ENCODE results near the gene FAM200B. TPM values are rescaled to one million over a fixed set of nuclear protein-coding genes. Genes with fewer than 3 reads are reported as not detected.
"Not testable (repeated sequence)": the region's sequence is repeated elsewhere in the genome, so short reads cannot be mapped to it uniquely, and the experiment has no call there.

FAM200B gene
- total and polyA plus RNA-seq, 4 donors = 11.8 to 45.7 (median 16.9) TPM

DNA sequence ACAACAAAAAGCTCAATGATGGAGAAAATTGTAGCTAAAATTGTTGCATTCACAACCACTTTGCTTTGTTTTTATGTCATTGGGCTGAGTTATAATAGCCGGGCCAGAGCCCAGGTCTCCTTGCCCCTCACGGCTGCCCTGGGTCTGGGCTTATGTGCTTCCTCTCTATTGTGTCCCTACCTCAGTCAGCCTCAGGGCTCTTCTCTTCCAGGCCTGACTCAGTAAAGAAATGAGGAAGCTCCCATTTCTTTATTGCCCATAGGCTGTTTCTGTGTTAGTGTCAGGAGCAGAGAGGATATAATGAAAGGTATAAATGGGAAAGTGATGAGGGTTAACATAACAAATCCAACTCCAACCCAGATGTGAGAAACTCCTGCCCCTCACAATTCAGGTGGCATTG lies 39.2 kb downstream of the FAM200B start:
- no peak for DNase-seq (ENCODE audit: low spot score)
- Histone ChIP-seq H3K9ac (ENCODE audit: low read depth in 1 of 2, low read length in 2 of 2) (no peak overlapping the region), H3K9me3 (ENCODE audit: control insufficient read depth in 4 of 4, low read length in 3 of 4) (no peaks in the 10 kb centered on the region), H3K27me3 (ENCODE audit: control insufficient read depth in 4 of 4, insufficient read depth in 4 of 4, low read length in 3 of 4) (no peaks in the 10 kb centered on the region), H3K4me3 (ENCODE audit: low read depth in 1 of 3, low read length in 3 of 3) (no peak overlapping the region), H3K27ac (ENCODE audit: low read depth in 1 of 2, low read length in 2 of 2) (no peak overlapping the region), H3K4me1 (ENCODE audit: control insufficient read depth in 4 of 4, insufficient read depth in 4 of 4, low read length in 3 of 4) (peaks cover 0 to 9% (median 3%) of the 10 kb centered on the region in 4 donors), H3K36me3 (ENCODE audit: control insufficient read depth in 4 of 4, insufficient read depth in 3 of 4, low read depth in 1 of 4, low read length in 3 of 4) (no peaks in the 10 kb centered on the region)
- TF ChIP-seq HNF4G (IDR thresholded peaks at IDR 0.05) = no peak
- no peak for TF ChIP-seq JUND (IDR thresholded peaks at IDR 0.05)
- TF ChIP-seq SP1 (IDR thresholded peaks at IDR 0.05) = no peak
- WGBS = 94% methylated on average over 2 of the region's 2 CpGs

DNA sequence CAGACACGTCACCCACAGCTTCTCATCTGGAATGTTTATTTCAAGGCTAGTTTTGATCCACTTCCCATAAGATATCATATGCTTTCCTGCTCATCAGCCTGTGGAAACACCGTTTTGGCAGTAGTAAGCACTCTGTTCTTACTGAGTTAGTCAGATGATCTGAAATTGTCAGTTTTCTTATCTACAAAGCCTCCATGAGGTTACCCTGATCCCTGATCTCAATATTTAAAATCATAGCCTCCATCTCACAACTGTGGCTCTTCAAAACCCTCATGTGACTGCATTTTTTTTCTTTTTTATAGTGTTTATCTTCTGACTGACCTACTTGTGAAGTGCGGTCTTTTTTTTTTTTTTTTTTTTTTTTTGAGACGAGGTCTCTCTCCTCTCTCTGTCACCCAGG lies 44.0 kb downstream of the FAM200B start:
- DNase-seq (ENCODE audit: low spot score) = no peak
- Histone ChIP-seq H3K4me3 (ENCODE audit: low read depth in 1 of 3, low read length in 3 of 3) (no peak overlapping the region), H3K4me1 (ENCODE audit: control insufficient read depth in 4 of 4, insufficient read depth in 4 of 4, low read length in 3 of 4) (no peaks in the 10 kb centered on the region), H3K27me3 (ENCODE audit: control insufficient read depth in 4 of 4, insufficient read depth in 4 of 4, low read length in 3 of 4) (no peaks in the 10 kb centered on the region), H3K9me3 (ENCODE audit: control insufficient read depth in 4 of 4, low read length in 3 of 4) (no peaks in the 10 kb centered on the region), H3K9ac (ENCODE audit: low read depth in 1 of 2, low read length in 2 of 2) (no peak overlapping the region), H3K36me3 (ENCODE audit: control insufficient read depth in 4 of 4, insufficient read depth in 3 of 4, low read depth in 1 of 4, low read length in 3 of 4) (no peaks in the 10 kb centered on the region), H3K27ac (ENCODE audit: low read depth in 1 of 2, low read length in 2 of 2) (no peak overlapping the region)
- no peak for TF ChIP-seq FOXA1 (IDR thresholded peaks at IDR 0.05)
- TF ChIP-seq TAF1 (conservative IDR thresholded peaks at IDR 0.05) = no peak
- TF ChIP-seq GABPA (IDR thresholded peaks at IDR 0.05 in 1 of 2, conservative IDR thresholded peaks at IDR 0.05 in 1 of 2) = no peak
- no peak for TF ChIP-seq HNF4G (IDR thresholded peaks at IDR 0.05)
- TF ChIP-seq, protein P1, sequence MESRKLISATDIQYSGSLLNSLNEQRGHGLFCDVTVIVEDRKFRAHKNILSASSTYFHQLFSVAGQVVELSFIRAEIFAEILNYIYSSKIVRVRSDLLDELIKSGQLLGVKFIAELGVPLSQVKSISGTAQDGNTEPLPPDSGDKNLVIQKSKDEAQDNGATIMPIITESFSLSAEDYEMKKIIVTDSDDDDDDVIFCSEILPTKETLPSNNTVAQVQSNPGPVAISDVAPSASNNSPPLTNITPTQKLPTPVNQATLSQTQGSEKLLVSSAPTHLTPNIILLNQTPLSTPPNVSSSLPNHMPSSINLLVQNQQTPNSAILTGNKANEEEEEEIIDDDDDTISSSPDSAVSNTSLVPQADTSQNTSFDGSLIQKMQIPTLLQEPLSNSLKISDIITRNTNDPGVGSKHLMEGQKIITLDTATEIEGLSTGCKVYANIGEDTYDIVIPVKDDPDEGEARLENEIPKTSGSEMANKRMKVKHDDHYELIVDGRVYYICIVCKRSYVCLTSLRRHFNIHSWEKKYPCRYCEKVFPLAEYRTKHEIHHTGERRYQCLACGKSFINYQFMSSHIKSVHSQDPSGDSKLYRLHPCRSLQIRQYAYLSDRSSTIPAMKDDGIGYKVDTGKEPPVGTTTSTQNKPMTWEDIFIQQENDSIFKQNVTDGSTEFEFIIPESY (IDR thresholded peaks at IDR 0.05) = no peak
- no peak for TF ChIP-seq RAD21 (IDR thresholded peaks at IDR 0.05)
- TF ChIP-seq ATF3 (IDR thresholded peaks at IDR 0.05) = no peak
- TF ChIP-seq JUND (IDR thresholded peaks at IDR 0.05) = no peak
- TF ChIP-seq HNF4A (conservative IDR thresholded peaks at IDR 0.05) = no peak
- 69% methylated on average over 4 of the region's 4 CpGs for WGBS

DNA sequence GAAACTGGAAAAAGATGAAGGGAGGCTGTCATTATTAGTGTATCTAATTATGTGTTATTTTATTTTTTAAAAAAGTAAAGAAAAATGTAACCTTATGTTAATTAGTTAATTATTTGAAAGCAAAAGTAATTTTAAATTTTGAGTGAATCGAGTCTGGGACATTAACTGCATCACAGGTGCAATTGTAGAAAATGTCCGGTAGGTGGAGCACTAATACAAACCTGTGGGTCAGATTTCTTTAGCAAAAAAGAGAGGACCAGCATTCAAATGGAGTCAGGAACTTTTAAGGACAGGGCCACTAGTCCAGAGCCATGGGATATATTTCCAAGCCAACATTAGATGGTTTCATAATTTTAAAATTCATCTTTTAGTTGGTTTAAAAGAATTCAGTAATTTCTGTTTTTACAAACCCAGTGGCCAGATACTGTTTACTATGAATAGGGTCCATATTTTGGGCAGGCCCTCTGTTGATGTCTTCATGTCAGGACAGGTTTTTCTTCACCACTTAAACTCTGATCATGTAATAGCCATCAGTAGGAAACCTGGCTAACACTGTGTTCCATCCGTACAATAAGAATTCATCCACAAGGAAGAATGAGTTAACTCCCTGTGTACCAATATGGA lies 48.4 kb downstream of the FAM200B start:
- no peak for DNase-seq (ENCODE audit: low spot score)
- WGBS = 16% methylated on average over 3 of the region's 3 CpGs
- TF ChIP-seq YY1 (IDR thresholded peaks at IDR 0.05) (peak; percentile 25), CTCF (IDR thresholded peaks at IDR 0.05; ENCODE audit: low read depth, low read length, missing input control) (peak; percentile 93), RXRA (IDR thresholded peaks at IDR 0.05) (peak in 1 of 2 donors; percentile 10), RAD21 (IDR thresholded peaks at IDR 0.05) (peak; percentile 92), FOXA1 (IDR thresholded peaks at IDR 0.05) (no peak), SP1 (IDR thresholded peaks at IDR 0.05) (no peak)

DNA sequence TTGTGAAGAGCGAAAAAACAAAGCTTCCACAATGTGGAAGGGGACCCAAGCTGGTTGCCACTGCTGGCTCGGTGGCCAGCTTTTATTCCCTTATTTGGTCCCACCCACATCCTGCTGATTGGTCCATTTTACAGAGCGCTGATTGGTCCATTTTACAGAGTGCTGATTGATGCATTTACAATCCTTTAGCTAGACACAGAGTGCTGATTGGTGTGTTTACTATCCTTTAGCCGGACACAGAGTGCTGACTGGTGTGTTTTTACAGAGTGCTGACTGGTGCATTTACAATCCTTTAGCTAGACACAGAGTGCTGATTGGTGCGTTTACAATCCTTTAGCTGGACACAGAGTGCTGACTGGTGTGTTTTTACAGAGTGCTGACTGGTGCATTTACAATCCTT lies 51.4 kb downstream of the FAM200B start:
- H3K9ac ChIP-seq (ENCODE audit: low read depth in 1 of 2, low read length in 2 of 2); H3K9me3 ChIP-seq (ENCODE audit: control insufficient read depth in 4 of 4, low read length in 3 of 4); H3K4me3 ChIP-seq (ENCODE audit: low read depth in 1 of 3, low read length in 3 of 3); H3K36me3 ChIP-seq (ENCODE audit: control insufficient read depth in 4 of 4, insufficient read depth in 3 of 4, low read depth in 1 of 4, low read length in 3 of 4); H3K27ac ChIP-seq (ENCODE audit: low read depth in 1 of 2, low read length in 2 of 2); H3K4me1 ChIP-seq (ENCODE audit: control insufficient read depth in 4 of 4, insufficient read depth in 4 of 4, low read length in 3 of 4); H3K27me3 ChIP-seq (ENCODE audit: control insufficient read depth in 4 of 4, insufficient read depth in 4 of 4, low read length in 3 of 4); DNase-seq (ENCODE audit: low spot score): not testable (repeated sequence)
- 78% methylated on average over 5 of the region's 5 CpGs for WGBS

More for the DNA sequence above, 48.4 kb downstream of the FAM200B start:
- Histone ChIP-seq H3K27ac (ENCODE audit: low read depth in 1 of 2, low read length in 2 of 2) (no peak overlapping the region), H3K9ac (ENCODE audit: low read depth in 1 of 2, low read length in 2 of 2) (peak overlapping the region in 1 of 2 donors; percentile 64), H3K27me3 (ENCODE audit: control insufficient read depth in 4 of 4, insufficient read depth in 4 of 4, low read length in 3 of 4) (no peaks in the 10 kb centered on the region), H3K4me3 (ENCODE audit: low read depth in 1 of 3, low read length in 3 of 3) (no peak overlapping the region), H3K36me3 (ENCODE audit: control insufficient read depth in 4 of 4, insufficient read depth in 3 of 4, low read depth in 1 of 4, low read length in 3 of 4) (no peaks in the 10 kb centered on the region), H3K9me3 (ENCODE audit: control insufficient read depth in 4 of 4, low read length in 3 of 4) (no peaks in the 10 kb centered on the region), H3K4me1 (ENCODE audit: control insufficient read depth in 4 of 4, insufficient read depth in 4 of 4, low read length in 3 of 4) (no peaks in the 10 kb centered on the region)
